SK-N-SH treated with all-trans-retinoic acid at 6 μM for 48 hours (cell line): Measurements from ENCODE around the gene PRLH.
"Not testable (repeated sequence)": the region's sequence is repeated elsewhere in the genome, so short reads cannot be mapped to it uniquely, and the experiment has no call there.

Source experiments
- ATAC-seq: fragments of 200-7000 bp; cut with Tn5 transposase; 3 replicates; pipeline ENCODE4 v1.9.1; 2020; ENCODE audit warnings: mild to moderate bottlenecking, moderate library complexity
- ARNTL ChIP-seq: fragments of 450-650 bp; formaldehyde crosslinking; IDR thresholded peaks from 2 replicates; pipeline ENCODE4 v1.5.0; 2020; ENCODE audit warnings: low read depth, mild to moderate bottlenecking, moderate library complexity, borderline replicate concordance
- BACH2 ChIP-seq: fragments of 250-450 bp; sonication (Bioruptor Pico); IDR thresholded peaks from 2 replicates; pipeline ENCODE4 v1.9.0; 2021; ENCODE audit warnings: mild to moderate bottlenecking, borderline replicate concordance
- ESRRG ChIP-seq: fragments of 250-450 bp; sonication (Bioruptor Pico); IDR thresholded peaks from 2 replicates; pipeline ENCODE4 v1.6.1; 2021; ENCODE audit warnings: mild to moderate bottlenecking
- GLIS3 ChIP-seq: fragments of 250-450 bp; sonication (Bioruptor Pico); IDR thresholded peaks from 2 replicates; pipeline ENCODE4 v1.5.0; 2020; ENCODE audit warnings: mild to moderate bottlenecking, moderate library complexity
- ISL1 ChIP-seq: fragments of 250-450 bp; sonication (Bioruptor Pico); IDR thresholded peaks from 2 replicates; pipeline ENCODE4 v2.1.2; 2022; ENCODE audit warnings: mild to moderate bottlenecking, moderate library complexity
- OSR1 ChIP-seq: fragments of 250-450 bp; sonication (Bioruptor Pico); IDR thresholded peaks from 2 replicates; pipeline ENCODE4 v1.8.0; 2022; ENCODE audit warnings: moderate library complexity, mild to moderate bottlenecking, inconsistent platforms
- PPARA ChIP-seq: fragments of 250-450 bp; sonication (Bioruptor Pico); IDR thresholded peaks from 2 replicates; pipeline ENCODE4 v1.5.0; 2020; ENCODE audit warnings: mild to moderate bottlenecking, borderline replicate concordance
- SNAI2 ChIP-seq: fragments of 250-450 bp; sonication (Bioruptor Pico); IDR thresholded peaks from 2 replicates; pipeline ENCODE4 v1.5.0; 2020; ENCODE audit warnings: mild to moderate bottlenecking, moderate library complexity
- TCF4 ChIP-seq: fragments of 250-450 bp; sonication (Bioruptor Pico); IDR thresholded peaks from 2 replicates; pipeline ENCODE4 v1.8.0; 2021; ENCODE audit warnings: mild to moderate bottlenecking, moderate library complexity, borderline replicate concordance
- TOX ChIP-seq: fragments of 250-450 bp; sonication (Bioruptor Pico); IDR thresholded peaks from 2 replicates; pipeline ENCODE4 v1.8.0; 2021; ENCODE audit warnings: mild to moderate bottlenecking, moderate library complexity, borderline replicate concordance
- ZC3H10 ChIP-seq: fragments of 250-450 bp; sonication (Bioruptor Pico); IDR thresholded peaks from 2 replicates; pipeline ENCODE4 v1.5.1; 2021; ENCODE audit warnings: mild to moderate bottlenecking, moderate library complexity
- ZFP3 ChIP-seq: fragments of 250-450 bp; sonication (Bioruptor Pico); IDR thresholded peaks from 2 replicates; pipeline ENCODE4 v1.5.0; 2020; ENCODE audit warnings: mild to moderate bottlenecking, moderate library complexity
- ZFP30 ChIP-seq: fragments of 450-650 bp; formaldehyde crosslinking; IDR thresholded peaks from 2 replicates; pipeline ENCODE4 v1.5.0; 2022; ENCODE audit warnings: mild to moderate bottlenecking, moderate library complexity
- ZNF70 ChIP-seq: fragments of 450-650 bp; formaldehyde crosslinking; IDR thresholded peaks from 2 replicates; pipeline ENCODE4 v1.5.0; 2020; ENCODE audit warnings: mild to moderate bottlenecking, moderate library complexity
- ZNF8 ChIP-seq: fragments of 450-650 bp; formaldehyde crosslinking; IDR thresholded peaks from 2 replicates; pipeline ENCODE4 v1.5.0; 2020; ENCODE audit warnings: mild to moderate bottlenecking, moderate library complexity
- TF ChIP-seq, protein P1 (sequence below): fragments of 250-450 bp; sonication (Bioruptor Pico); IDR thresholded peaks from 2 replicates; pipeline ENCODE4 v1.5.1; 2020; ENCODE audit warnings: low read depth, mild to moderate bottlenecking, moderate library complexity
- TF ChIP-seq, protein P2 (sequence below): fragments of 250-450 bp; sonication (Bioruptor Pico); IDR thresholded peaks from 2 replicates; pipeline ENCODE4 v1.8.0; 2021; ENCODE audit warnings: low read depth, mild to moderate bottlenecking, moderate library complexity, borderline replicate concordance
- TF ChIP-seq, protein P3 (sequence below): fragments of 250-450 bp; sonication (Bioruptor Pico); IDR thresholded peaks from 2 replicates; pipeline ENCODE4 v1.5.1; 2021; ENCODE audit warnings: mild to moderate bottlenecking, moderate library complexity
- TF ChIP-seq, protein P4 (sequence below): fragments of 250-450 bp; sonication (Bioruptor Pico); IDR thresholded peaks from 2 replicates; pipeline ENCODE4 v1.8.0; 2020; ENCODE audit warnings: mild to moderate bottlenecking, moderate library complexity, borderline replicate concordance
- TF ChIP-seq, protein P5 (sequence below): fragments of 250-450 bp; sonication (Bioruptor Pico); IDR thresholded peaks from 2 replicates; pipeline ENCODE4 v1.5.0; 2020; ENCODE audit warnings: mild to moderate bottlenecking, moderate library complexity

The PRLH gene

DNA sequence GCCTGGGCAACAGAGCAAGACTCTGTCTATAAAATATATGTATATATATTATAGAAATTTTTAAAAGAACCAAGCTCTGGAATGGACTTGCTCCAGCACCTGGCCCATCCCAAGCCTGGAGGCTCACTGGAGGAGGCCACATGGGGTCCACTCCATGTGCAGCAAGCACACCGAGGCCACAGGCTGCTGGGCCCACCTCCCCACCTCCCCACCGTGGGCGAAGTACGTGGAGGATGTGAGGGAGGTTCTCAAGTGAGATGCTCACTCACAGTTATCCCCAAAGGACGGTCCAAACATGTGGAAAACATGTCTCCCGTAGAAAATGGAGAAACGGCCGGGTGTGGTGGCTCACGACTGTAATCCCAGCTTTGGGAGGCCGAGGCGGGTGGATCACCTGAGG is 38.0 kb downstream of the PRLH start:
- TF ChIP-seq ZNF8 (CRISPR knock-in tag) (no peak), ISL1 (CRISPR knock-in tag) (no peak), GLIS3 (no peak), PPARA (CRISPR knock-in tag) (no peak), TOX (CRISPR knock-in tag) (no peak), ZC3H10 (CRISPR knock-in tag) (no peak), SNAI2 (CRISPR knock-in tag) (no peak), BACH2 (no peak), ZNF70 (CRISPR knock-in tag) (no peak)
- TF ChIP-seq, protein P1, sequence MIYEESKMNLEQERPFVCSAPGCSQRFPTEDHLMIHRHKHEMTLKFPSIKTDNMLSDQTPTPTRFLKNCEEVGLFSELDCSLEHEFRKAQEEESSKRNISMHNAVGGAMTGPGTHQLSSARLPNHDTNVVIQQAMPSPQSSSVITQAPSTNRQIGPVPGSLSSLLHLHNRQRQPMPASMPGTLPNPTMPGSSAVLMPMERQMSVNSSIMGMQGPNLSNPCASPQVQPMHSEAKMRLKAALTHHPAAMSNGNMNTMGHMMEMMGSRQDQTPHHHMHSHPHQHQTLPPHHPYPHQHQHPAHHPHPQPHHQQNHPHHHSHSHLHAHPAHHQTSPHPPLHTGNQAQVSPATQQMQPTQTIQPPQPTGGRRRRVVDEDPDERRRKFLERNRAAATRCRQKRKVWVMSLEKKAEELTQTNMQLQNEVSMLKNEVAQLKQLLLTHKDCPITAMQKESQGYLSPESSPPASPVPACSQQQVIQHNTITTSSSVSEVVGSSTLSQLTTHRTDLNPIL (CRISPR knock-in tag), result no peak
- TF ChIP-seq, protein P2, sequence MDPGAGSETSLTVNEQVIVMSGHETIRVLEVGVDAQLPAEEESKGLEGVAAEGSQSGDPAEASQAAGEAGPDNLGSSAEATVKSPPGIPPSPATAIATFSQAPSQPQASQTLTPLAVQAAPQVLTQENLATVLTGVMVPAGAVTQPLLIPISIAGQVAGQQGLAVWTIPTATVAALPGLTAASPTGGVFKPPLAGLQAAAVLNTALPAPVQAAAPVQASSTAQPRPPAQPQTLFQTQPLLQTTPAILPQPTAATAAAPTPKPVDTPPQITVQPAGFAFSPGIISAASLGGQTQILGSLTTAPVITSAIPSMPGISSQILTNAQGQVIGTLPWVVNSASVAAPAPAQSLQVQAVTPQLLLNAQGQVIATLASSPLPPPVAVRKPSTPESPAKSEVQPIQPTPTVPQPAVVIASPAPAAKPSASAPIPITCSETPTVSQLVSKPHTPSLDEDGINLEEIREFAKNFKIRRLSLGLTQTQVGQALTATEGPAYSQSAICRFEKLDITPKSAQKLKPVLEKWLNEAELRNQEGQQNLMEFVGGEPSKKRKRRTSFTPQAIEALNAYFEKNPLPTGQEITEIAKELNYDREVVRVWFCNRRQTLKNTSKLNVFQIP (CRISPR knock-in tag), result no peak
- TF ChIP-seq, protein P3, sequence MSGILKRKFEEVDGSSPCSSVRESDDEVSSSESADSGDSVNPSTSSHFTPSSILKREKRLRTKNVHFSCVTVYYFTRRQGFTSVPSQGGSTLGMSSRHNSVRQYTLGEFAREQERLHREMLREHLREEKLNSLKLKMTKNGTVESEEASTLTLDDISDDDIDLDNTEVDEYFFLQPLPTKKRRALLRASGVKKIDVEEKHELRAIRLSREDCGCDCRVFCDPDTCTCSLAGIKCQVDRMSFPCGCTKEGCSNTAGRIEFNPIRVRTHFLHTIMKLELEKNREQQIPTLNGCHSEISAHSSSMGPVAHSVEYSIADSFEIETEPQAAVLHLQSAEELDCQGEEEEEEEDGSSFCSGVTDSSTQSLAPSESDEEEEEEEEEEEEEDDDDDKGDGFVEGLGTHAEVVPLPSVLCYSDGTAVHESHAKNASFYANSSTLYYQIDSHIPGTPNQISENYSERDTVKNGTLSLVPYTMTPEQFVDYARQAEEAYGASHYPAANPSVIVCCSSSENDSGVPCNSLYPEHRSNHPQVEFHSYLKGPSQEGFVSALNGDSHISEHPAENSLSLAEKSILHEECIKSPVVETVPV, result no peak
- TF ChIP-seq, all 23 proteins: peak for 0
- ATAC-seq, result no peak

DNA sequence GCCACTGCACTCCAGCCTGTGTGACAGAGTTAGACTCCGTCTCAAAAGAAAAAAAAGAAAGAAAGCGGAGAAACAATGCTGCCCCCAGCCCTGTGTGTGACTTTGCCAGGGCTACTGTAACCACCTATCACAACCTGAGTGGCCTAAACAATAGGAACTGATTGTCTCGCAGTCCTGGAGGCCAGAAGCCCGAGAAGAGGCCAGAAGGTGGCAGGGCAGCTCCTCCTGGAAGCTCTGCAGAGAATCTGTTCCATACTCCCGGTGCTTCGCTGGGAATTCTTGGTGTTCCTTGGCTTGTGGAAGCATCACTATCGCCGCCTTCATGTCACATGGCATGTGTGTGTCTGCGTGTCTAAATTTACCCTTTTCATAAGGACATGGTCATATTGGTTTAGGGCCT is 38.6 kb downstream of the PRLH start:
- ATAC-seq, result peak; percentile 82
- TF ChIP-seq TCF4, result no peak
- TF ChIP-seq, protein P4, sequence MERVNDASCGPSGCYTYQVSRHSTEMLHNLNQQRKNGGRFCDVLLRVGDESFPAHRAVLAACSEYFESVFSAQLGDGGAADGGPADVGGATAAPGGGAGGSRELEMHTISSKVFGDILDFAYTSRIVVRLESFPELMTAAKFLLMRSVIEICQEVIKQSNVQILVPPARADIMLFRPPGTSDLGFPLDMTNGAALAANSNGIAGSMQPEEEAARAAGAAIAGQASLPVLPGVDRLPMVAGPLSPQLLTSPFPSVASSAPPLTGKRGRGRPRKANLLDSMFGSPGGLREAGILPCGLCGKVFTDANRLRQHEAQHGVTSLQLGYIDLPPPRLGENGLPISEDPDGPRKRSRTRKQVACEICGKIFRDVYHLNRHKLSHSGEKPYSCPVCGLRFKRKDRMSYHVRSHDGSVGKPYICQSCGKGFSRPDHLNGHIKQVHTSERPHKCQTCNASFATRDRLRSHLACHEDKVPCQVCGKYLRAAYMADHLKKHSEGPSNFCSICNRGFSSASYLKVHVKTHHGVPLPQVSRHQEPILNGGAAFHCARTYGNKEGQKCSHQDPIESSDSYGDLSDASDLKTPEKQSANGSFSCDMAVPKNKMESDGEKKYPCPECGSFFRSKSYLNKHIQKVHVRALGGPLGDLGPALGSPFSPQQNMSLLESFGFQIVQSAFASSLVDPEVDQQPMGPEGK (CRISPR knock-in tag), result no peak
- TF ChIP-seq, protein P3, result no peak
- TF ChIP-seq ZNF8 (CRISPR knock-in tag), result no peak

DNA sequence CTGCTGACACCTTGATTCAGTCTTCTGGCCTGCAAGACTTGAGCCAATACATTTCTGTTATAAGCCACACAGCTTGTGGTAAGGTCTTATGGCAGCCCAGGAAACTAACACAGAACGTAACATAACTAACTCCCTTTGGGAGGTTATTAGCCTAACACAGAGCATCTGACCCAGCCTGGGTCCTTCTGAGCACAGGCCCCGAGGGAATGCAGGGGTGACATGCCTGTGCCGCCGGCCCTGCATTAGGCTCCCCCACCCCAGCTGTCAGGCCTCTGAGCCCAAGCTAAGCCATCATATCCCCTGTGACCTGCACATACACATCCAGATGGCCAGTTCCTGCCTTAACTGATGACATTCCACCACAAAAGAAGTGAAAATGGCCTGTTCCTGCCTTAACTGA is 40.1 kb downstream of the PRLH start:
- ATAC-seq, result not testable (repeated sequence)

DNA sequence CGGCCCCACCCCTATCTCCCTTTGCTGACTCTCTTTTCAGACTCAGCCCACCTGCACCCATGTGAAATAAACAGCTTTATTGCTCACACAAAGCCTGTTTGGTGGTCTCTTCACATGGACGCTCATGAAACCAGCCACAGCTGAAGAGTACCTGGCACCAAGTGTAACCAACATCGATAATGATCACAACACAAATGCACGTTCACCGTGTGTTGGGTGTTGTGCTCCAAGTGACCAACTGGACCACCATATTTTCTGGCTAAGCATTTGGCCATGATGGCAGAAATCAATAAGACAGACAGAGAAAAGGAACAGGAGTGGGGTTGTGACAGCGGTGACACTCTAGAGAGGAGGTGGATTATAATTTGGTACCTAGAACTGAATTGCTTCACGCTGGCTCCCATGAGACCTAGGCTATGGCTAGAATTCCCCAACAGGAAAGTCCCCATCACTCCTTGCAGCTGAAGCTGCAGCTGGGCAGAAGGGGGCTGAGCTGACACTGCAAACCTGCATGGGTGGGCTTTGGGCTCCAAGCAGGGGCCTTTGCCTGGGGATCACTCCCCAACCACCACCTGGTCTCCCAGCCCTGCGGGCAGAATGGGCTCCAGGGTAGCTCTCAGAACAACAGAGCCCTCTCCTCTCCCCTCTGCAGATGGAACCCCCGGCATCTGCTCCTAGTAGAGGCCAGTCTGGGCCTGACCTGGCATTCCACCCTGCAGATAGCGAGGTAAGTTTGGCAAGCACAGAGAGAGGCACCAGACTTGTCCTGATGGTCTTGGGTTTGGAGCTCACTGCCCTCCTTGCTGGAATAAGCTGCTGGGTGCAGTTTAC is 46.4 kb downstream of the PRLH start:
- TF ChIP-seq ESRRG (CRISPR knock-in tag) (no peak), ZFP3 (CRISPR knock-in tag) (no peak), SNAI2 (CRISPR knock-in tag) (no peak), ARNTL (CRISPR knock-in tag) (no peak), ZC3H10 (CRISPR knock-in tag) (no peak), GLIS3 (no peak), ZNF8 (CRISPR knock-in tag) (no peak), ZNF70 (CRISPR knock-in tag) (no peak), TCF4 (no peak), OSR1 (CRISPR knock-in tag) (no peak), TOX (CRISPR knock-in tag) (no peak), ZFP30 (no peak), PPARA (CRISPR knock-in tag) (no peak)
- TF ChIP-seq, protein P2 (CRISPR knock-in tag), result no peak
- TF ChIP-seq, protein P4 (CRISPR knock-in tag), result no peak
- TF ChIP-seq, protein P5, sequence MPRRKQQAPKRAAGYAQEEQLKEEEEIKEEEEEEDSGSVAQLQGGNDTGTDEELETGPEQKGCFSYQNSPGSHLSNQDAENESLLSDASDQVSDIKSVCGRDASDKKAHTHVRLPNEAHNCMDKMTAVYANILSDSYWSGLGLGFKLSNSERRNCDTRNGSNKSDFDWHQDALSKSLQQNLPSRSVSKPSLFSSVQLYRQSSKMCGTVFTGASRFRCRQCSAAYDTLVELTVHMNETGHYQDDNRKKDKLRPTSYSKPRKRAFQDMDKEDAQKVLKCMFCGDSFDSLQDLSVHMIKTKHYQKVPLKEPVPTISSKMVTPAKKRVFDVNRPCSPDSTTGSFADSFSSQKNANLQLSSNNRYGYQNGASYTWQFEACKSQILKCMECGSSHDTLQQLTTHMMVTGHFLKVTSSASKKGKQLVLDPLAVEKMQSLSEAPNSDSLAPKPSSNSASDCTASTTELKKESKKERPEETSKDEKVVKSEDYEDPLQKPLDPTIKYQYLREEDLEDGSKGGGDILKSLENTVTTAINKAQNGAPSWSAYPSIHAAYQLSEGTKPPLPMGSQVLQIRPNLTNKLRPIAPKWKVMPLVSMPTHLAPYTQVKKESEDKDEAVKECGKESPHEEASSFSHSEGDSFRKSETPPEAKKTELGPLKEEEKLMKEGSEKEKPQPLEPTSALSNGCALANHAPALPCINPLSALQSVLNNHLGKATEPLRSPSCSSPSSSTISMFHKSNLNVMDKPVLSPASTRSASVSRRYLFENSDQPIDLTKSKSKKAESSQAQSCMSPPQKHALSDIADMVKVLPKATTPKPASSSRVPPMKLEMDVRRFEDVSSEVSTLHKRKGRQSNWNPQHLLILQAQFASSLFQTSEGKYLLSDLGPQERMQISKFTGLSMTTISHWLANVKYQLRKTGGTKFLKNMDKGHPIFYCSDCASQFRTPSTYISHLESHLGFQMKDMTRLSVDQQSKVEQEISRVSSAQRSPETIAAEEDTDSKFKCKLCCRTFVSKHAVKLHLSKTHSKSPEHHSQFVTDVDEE, result no peak
- no peak for ATAC-seq
